Endothelial cell of umbilical vein (primary cell): ENCODE measurements around the gene TULP4. TPM values are rescaled to one million over a fixed set of nuclear protein-coding genes. Genes with fewer than 3 reads are reported as not detected.

Experiments used
- BruUV-seq: library from RNA; stranded (reverse); fragments of 400-500 nt; replicated peaks from 2 replicates; lab custom pipeline; 2021; lab: Mats Ljungman, UMichigan
- CTCF ChIA-PET: fragments of 300-600, 350-600 bp; sonication (Branson Sonifier 250); formaldehyde crosslinking; loops from one replicate; lab custom pipeline; 2021; ENCODE audit warnings: antibody characterized with exemption, inconsistent platforms; lab: Charles Lee
- POLR2A ChIA-PET: fragments of 300-600, 350-600 bp; sonication (Branson Sonifier 250); formaldehyde crosslinking; loops from one replicate; lab custom pipeline; 2021; ENCODE audit warnings: antibody characterized with exemption, inconsistent platforms; lab: Charles Lee
- DNase-seq: peaks from one replicate; pipeline ENCODE4 v3.0.0-alpha.2; 2011; ENCODE audit warnings: low read depth, low spot score
- FAIRE-seq: peaks from 2 replicates; lab custom pipeline; 2011; peaks lifted over from hg19 to GRCh38; lab: Jason Lieb, UNC
- H2AFZ ChIP-seq: 2 replicates; pipeline ENCODE4 v1.6.0; 2012; ENCODE audit warnings: low read depth, low read length, control low read depth, inconsistent platforms
- H3K27ac ChIP-seq: 2 replicates; pipeline ENCODE4 v1.5.1; 2011; ENCODE audit warnings: low read depth, mild to moderate bottlenecking, control low read depth, low read length, moderate library complexity; ENCODE audit not compliant: insufficient read depth
- H3K27me3 ChIP-seq, 2 experiments: 2 replicates each; pipeline versions ENCODE4 v1.6.0 to v1.6.1; 2011; ENCODE audit warnings: low read length in 2 of 2, mixed read lengths in 1 of 2; ENCODE audit not compliant: control insufficient read depth in 2 of 2, insufficient read depth in 2 of 2
- H3K36me3 ChIP-seq, 2 experiments: 2 replicates in 1 of 2; 3 replicates in 1 of 2; pipeline ENCODE4 v1.5.1; 2011; ENCODE audit warnings: low read length in 2 of 2, mild to moderate bottlenecking in 1 of 2, moderate library complexity in 1 of 2; ENCODE audit not compliant: control insufficient read depth in 2 of 2, insufficient read depth in 2 of 2; ENCODE audit errors: extremely low read depth in 1 of 2
- H3K4me1 ChIP-seq: 3 replicates; pipeline ENCODE4 v1.5.1; 2011; ENCODE audit warnings: mild to moderate bottlenecking, low read length; ENCODE audit not compliant: control insufficient read depth, insufficient read depth; ENCODE audit errors: extremely low read depth
- H3K4me2 ChIP-seq: 2 replicates; pipeline ENCODE4 v1.6.1; 2011; ENCODE audit warnings: low read length, control low read depth, mixed read lengths; ENCODE audit not compliant: insufficient read depth
- H3K4me3 ChIP-seq, 3 experiments: fragments of 200-600 bp in 1 of 3; sonication (generic), shearing (Covaris generic) in 1 of 3; replicated peaks in 1 of 3; 2 replicates each; pipeline ENCODE4 v1.5.1; 2011 to 2016; ENCODE audit warnings: control low read depth in 3 of 3, low read length in 3 of 3, mild to moderate bottlenecking in 2 of 3, inconsistent platforms in 1 of 3, low read depth in 1 of 3, moderate library complexity in 1 of 3; ENCODE audit not compliant: insufficient read depth in 1 of 3
- H3K79me2 ChIP-seq: 2 replicates; pipeline ENCODE4 v1.6.0; 2012; ENCODE audit warnings: low read length, inconsistent platforms; ENCODE audit not compliant: control insufficient read depth, insufficient read depth
- H3K9ac ChIP-seq: replicated peaks from 2 replicates; pipeline ENCODE3; 2011; ENCODE audit warnings: low read length, control low read depth; ENCODE audit not compliant: insufficient read depth; ENCODE audit errors: extremely low read depth
- H3K9me1 ChIP-seq: replicated peaks from 3 replicates; pipeline ENCODE4 v1.6.0; 2011; ENCODE audit warnings: mild to moderate bottlenecking, low read length; ENCODE audit not compliant: control insufficient read depth, insufficient read depth; ENCODE audit errors: extremely low read depth
- H3K9me3 ChIP-seq: replicated peaks from 2 replicates; pipeline ENCODE4 v1.5.1; 2012; ENCODE audit warnings: low read length, inconsistent platforms; ENCODE audit not compliant: control insufficient read depth, insufficient read depth
- H4K20me1 ChIP-seq: replicated peaks from 2 replicates; pipeline ENCODE3; 2011; ENCODE audit warnings: mild to moderate bottlenecking, low read length; ENCODE audit not compliant: control insufficient read depth, insufficient read depth; ENCODE audit errors: extremely low read depth
- EZH2 ChIP-seq: IDR thresholded peaks from 2 replicates; pipeline ENCODE4 v1.6.1; 2012; ENCODE audit warnings: borderline replicate concordance, low read depth, mild to moderate bottlenecking, moderate library complexity, low read length, inconsistent platforms; ENCODE audit not compliant: severe bottlenecking
- FOS ChIP-seq: IDR thresholded peaks from 2 replicates; pipeline ENCODE4 v1.6.1; 2011; ENCODE audit warnings: mild to moderate bottlenecking, low read length, moderate library complexity, borderline replicate concordance; ENCODE audit not compliant: insufficient read depth
- GATA2 ChIP-seq: IDR thresholded peaks from 2 replicates; pipeline ENCODE4 v1.7.0; 2011; ENCODE audit warnings: low read depth, mild to moderate bottlenecking, moderate library complexity, mixed read lengths, low read length; ENCODE audit not compliant: insufficient read length, insufficient read depth
- JUN ChIP-seq: IDR thresholded peaks from 2 replicates; pipeline ENCODE4 v1.6.1; 2011; ENCODE audit warnings: borderline replicate concordance, low read depth; ENCODE audit not compliant: insufficient read length, insufficient read depth
- MYC ChIP-seq: IDR thresholded peaks from one replicate; pipeline ENCODE4 v1.6.1; 2011; ENCODE audit warnings: mild to moderate bottlenecking, low read depth, low read length
- POLR2A ChIP-seq: IDR thresholded peaks from 2 replicates; pipeline ENCODE4 v1.6.1; 2012; ENCODE audit warnings: low read depth, mild to moderate bottlenecking, control low read depth, low read length
- POLR2AphosphoS5 ChIP-seq: IDR thresholded peaks from 2 replicates; pipeline ENCODE4 v1.6.1; 2012; ENCODE audit warnings: low read depth, mild to moderate bottlenecking, control low read depth, low read length, moderate library complexity; ENCODE audit not compliant: insufficient read depth
- dilution Hi-C: fragments of 300-500 bp; cut with MboI; formaldehyde crosslinking; loops from one replicate; pipeline ENCODE4 v1.15.0; 2019; ENCODE audit warnings: low sequenced_read_pairs; ENCODE audit not compliant: extremely low pct_ligation_motif_present
- intact Hi-C: fragments of 100-400 bp; cut with micrococcal nuclease; formaldehyde crosslinking; loops from one replicate; pipeline ENCODE4 v1.10.0; 2022
- polyA plus RNA-seq, 4 experiments: library from polyadenylated mRNA; depleted of rRNA in 3 of 4; stranded (reverse) in 3 of 4; unstranded in 1 of 4; fragments of >200 nt; gene quantifications; 2 replicates each; pipeline versions ENCODE4 v1.2.1 to v1.2.3, GENCODE V29; 2011 to 2012; ENCODE audit warnings: missing spikeins in 1 of 4
- total RNA-seq: library from RNA; stranded (reverse); gene quantifications from 2 replicates; pipeline ENCODE4 v1.2.3, GENCODE V29; 2021
- TF ChIP-seq, protein P1 (sequence below): IDR thresholded peaks from 2 replicates; pipeline ENCODE4 v1.6.1; 2011; ENCODE audit not compliant: insufficient read depth, insufficient read length
- TF ChIP-seq, protein P2 (sequence below), 2 donors: IDR thresholded peaks; 1 replicate in 1 of 2; 2 replicates in 1 of 2; pipeline ENCODE4 v1.5.1; 2011; ENCODE audit warnings: low read length in 2 of 2, mild to moderate bottlenecking in 2 of 2, moderate library complexity in 2 of 2, control low read depth in 1 of 2, inconsistent platforms in 1 of 2, low read depth in 1 of 2; ENCODE audit not compliant: insufficient read depth in 1 of 2; ENCODE audit errors: extremely low read depth in 1 of 2

TULP4 gene
- total and polyA plus RNA-seq, 2 donors (not counting 3 experiments of a cell fraction or from before 2014, with no cell fraction given), result 10.8 to 55.1 TPM

DNA sequence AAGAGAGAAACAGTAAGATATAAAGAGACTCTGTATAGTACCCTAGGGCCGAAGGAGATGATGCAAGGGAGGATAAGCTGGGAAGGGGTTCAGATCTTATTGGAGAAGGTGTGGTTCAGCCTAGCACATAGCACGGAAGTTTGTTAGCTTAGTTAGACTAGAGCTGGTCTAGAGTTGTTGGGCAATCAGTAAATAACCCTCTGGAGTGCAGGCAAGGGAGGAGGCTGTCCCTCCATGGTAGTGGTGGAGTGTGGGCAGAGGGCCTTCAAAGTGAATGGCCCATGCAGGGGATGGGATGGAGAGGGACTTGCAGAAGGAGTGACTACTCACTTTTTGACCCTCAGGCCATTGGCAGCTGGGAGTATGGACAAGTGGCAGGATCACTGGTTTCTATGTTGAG lies 20.0 kb downstream of the TULP4 start:
- no peak overlapping the region for H3K27ac ChIP-seq
- FAIRE-seq, result no peak
- DNase-seq, result no peak
- H3K79me2 ChIP-seq, result peaks cover 22% of the 10 kb centered on the region
- H3K27me3 ChIP-seq, result no peaks in the 10 kb centered on the region
- no peak overlapping the region for H3K4me3 ChIP-seq
- ChIA-PET POLR2A (no interaction called here), CTCF (interaction anchor here (0.7 to 0.8 kb wide), 2 partner anchors 14 to 309 kb away, joined by 3 read pairs; no protein-coding TSS in a partner anchor)
- no peak overlapping the region for H2AFZ ChIP-seq
- no peak overlapping the region for H3K4me2 ChIP-seq
- BruUV-seq, result no TSS peak
- no peaks in the 10 kb centered on the region for H3K9me3 ChIP-seq
- H3K9me1 ChIP-seq, result no peaks in the 10 kb centered on the region
- H3K36me3 ChIP-seq, result peaks cover 0 to 2% of the 10 kb centered on the region in 2 experiments
- H3K4me1 ChIP-seq, result peaks cover 7% of the 10 kb centered on the region
- TF ChIP-seq POLR2A (no peak), FOS (no peak), MYC (no peak), GATA2 (no peak), JUN (no peak), EZH2 (no peak), POLR2AphosphoS5 (no peak)
- TF ChIP-seq, protein P1, sequence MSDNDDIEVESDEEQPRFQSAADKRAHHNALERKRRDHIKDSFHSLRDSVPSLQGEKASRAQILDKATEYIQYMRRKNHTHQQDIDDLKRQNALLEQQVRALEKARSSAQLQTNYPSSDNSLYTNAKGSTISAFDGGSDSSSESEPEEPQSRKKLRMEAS, result no peak
- TF ChIP-seq, protein P2, sequence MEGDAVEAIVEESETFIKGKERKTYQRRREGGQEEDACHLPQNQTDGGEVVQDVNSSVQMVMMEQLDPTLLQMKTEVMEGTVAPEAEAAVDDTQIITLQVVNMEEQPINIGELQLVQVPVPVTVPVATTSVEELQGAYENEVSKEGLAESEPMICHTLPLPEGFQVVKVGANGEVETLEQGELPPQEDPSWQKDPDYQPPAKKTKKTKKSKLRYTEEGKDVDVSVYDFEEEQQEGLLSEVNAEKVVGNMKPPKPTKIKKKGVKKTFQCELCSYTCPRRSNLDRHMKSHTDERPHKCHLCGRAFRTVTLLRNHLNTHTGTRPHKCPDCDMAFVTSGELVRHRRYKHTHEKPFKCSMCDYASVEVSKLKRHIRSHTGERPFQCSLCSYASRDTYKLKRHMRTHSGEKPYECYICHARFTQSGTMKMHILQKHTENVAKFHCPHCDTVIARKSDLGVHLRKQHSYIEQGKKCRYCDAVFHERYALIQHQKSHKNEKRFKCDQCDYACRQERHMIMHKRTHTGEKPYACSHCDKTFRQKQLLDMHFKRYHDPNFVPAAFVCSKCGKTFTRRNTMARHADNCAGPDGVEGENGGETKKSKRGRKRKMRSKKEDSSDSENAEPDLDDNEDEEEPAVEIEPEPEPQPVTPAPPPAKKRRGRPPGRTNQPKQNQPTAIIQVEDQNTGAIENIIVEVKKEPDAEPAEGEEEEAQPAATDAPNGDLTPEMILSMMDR (IDR thresholded peaks at IDR 0.05; ENCODE audit: extremely low read depth in 1 of 2, insufficient read depth in 1 of 2, low read depth in 1 of 2, low read length in 2 of 2), result no peak
- H4K20me1 ChIP-seq, result peaks cover 3% of the 10 kb centered on the region
- dilution Hi-C loops, result no loop called here
- intact Hi-C loops, result no loop called here
- H3K9ac ChIP-seq, result no peak overlapping the region
